Adrenal gland (tissue), 5 donors: ENCODE data around the gene ABCB11.

Source experiments
- POLR2A ChIP-seq, 2 donors: fragments of 450-650 bp; IDR thresholded peaks; one replicate each; pipeline ENCODE4 v1.6.1; 2017; ENCODE audit warnings: antibody characterized with exemption in 2 of 2, mild to moderate bottlenecking in 2 of 2, moderate library complexity in 1 of 2
- TF ChIP-seq, protein P1 (sequence below), 6 experiments: fragments of 450-650 bp in 4 of 6; fragments of 200-600 bp in 2 of 6; sonication (generic) in 1 of 6; IDR thresholded peaks; 1 replicate in 5 of 6; 2 replicates in 1 of 6; pipeline versions ENCODE4 v1.5.1 to v1.8.0; 2016 to 2021; ENCODE audit warnings: antibody characterized with exemption in 6 of 6, mild to moderate bottlenecking in 2 of 6, moderate library complexity in 1 of 6
- donor health status: DM: no; HTN: no; CAD: no.

DNA sequence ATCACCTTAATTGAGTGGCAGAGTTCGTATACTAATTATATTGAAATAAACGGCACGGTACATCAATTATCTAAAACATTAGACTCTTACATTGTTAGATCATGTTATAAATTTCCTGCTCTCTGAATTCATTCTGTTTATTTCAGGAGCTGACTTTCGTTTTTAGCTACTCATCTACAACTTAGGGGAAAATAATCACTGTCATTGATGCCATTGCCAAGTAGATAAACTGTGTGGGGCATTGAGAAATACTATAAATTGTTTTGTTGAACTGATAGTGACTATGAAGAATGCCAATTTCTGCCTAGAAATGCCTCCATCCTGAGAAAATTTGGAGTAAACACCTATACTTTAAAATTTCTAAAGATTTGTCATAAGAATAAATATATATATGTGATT is 17.5 kb downstream of the ABCB11 start:
- TF ChIP-seq, protein P1, sequence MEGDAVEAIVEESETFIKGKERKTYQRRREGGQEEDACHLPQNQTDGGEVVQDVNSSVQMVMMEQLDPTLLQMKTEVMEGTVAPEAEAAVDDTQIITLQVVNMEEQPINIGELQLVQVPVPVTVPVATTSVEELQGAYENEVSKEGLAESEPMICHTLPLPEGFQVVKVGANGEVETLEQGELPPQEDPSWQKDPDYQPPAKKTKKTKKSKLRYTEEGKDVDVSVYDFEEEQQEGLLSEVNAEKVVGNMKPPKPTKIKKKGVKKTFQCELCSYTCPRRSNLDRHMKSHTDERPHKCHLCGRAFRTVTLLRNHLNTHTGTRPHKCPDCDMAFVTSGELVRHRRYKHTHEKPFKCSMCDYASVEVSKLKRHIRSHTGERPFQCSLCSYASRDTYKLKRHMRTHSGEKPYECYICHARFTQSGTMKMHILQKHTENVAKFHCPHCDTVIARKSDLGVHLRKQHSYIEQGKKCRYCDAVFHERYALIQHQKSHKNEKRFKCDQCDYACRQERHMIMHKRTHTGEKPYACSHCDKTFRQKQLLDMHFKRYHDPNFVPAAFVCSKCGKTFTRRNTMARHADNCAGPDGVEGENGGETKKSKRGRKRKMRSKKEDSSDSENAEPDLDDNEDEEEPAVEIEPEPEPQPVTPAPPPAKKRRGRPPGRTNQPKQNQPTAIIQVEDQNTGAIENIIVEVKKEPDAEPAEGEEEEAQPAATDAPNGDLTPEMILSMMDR (IDR thresholded peaks at IDR 0.05) = no peak
- no peak for TF ChIP-seq POLR2A (IDR thresholded peaks at IDR 0.05)
